SK-N-MC (cell line): ENCODE results near the gene SPN.

ENCODE experiments used
- EZH2 ChIP-seq: fragments of 200-600 bp; sonication (generic); IDR thresholded peaks from one replicate; pipeline ENCODE4 v1.6.1; 2017; ENCODE audit warnings: antibody characterized with exemption
- FOXP2 ChIP-seq: optimal IDR thresholded peaks from 2 replicates; pipeline ENCODE3; 2011; ENCODE audit warnings: mild to moderate bottlenecking, moderate library complexity; ENCODE audit not compliant: insufficient read depth; ENCODE audit errors: extremely low read length, control extremely low read depth
- POLR2AphosphoS5 ChIP-seq: IDR thresholded peaks from 2 replicates; pipeline ENCODE4 v1.6.1; 2012; ENCODE audit warnings: mild to moderate bottlenecking, low read depth, low read length, borderline replicate concordance

DNA sequence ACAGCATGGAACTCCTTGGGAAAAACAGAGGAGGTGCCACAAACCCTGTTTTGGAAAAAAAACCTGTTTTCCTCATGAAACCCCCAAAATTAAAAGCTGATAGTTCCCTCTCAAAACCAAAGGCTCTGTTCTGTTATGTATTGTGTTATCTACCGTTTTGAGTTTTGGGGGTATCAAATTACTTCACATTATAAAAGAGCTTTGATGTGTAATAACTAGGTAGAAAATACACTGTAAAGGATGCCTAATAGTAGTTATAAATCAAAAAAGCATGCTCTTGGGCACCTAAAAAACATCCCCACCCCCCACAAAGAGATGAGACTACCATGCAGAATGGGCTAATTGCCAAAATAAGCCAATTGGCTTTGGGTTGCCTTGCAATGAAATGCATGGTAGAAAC is 51.9 kb downstream of the SPN start:
- TF ChIP-seq POLR2AphosphoS5 (no peak), EZH2 (no peak), FOXP2 (no peak)
